Muscle of leg (tissue), 11 donors: ENCODE measurements around the gene RASSF7. TPM values are rescaled to one million over a fixed set of nuclear protein-coding genes. Genes with fewer than 3 reads are reported as not detected.
"Not testable (repeated sequence)": the region's sequence is repeated elsewhere in the genome, so short reads cannot be mapped to it uniquely, and the experiment has no call there.

Experiments
- DNase-seq: peaks from one replicate; pipeline ENCODE4 v3.0.0; 2013
- H3K27ac ChIP-seq: one replicate; pipeline ENCODE4 v1.5.1; 2013; ENCODE audit warnings: mild to moderate bottlenecking, low read length, control low read depth
- H3K27me3 ChIP-seq: one replicate; pipeline ENCODE4 v1.6.1; 2013; ENCODE audit warnings: low read length; ENCODE audit not compliant: control insufficient read depth, insufficient read depth
- H3K36me3 ChIP-seq: one replicate; pipeline ENCODE4 v1.6.1; 2013; ENCODE audit warnings: low read length; ENCODE audit not compliant: control insufficient read depth, insufficient read depth
- H3K4me1 ChIP-seq: one replicate; pipeline ENCODE4 v1.6.1; 2013; ENCODE audit warnings: low read length; ENCODE audit not compliant: control insufficient read depth, insufficient read depth
- H3K4me3 ChIP-seq: one replicate; pipeline ENCODE4 v1.5.1; 2013; ENCODE audit warnings: low read length, control low read depth
- H3K9me3 ChIP-seq: replicated peaks from 2 replicates; pipeline ENCODE4 v1.6.1; 2013; ENCODE audit warnings: low read depth, low read length; ENCODE audit not compliant: control insufficient read depth
- WGBS: methylation state at CpG from one replicate; pipeline ENCODE4 v1.1.5; 2013; ENCODE audit warnings: missing lambda C conversion rate; ENCODE audit not compliant: insufficient coverage; 5-methylcytosine and 5-hydroxymethylcytosine counted together
- polyA plus RNA-seq, 8 donors: library from polyadenylated mRNA; unstranded; fragments of 120-200 nt; gene quantifications; one replicate each; pipeline versions ENCODE4 v1.2.1 to v1.2.3, GENCODE V29; 2013; ENCODE audit warnings: inconsistent platforms in 1 of 8, low replicate concordance in 1 of 8; ENCODE audit not compliant: insufficient read length in 8 of 8, insufficient read depth in 1 of 8
- total RNA-seq: library from RNA; stranded (reverse); fragments of 120-200 nt; gene quantifications from one replicate; pipeline ENCODE4 v1.2.4, GENCODE V29; 2013

Gene RASSF7
- total and polyA plus RNA-seq, 9 donors = 2.3 to 4.4 (median 2.6) TPM

GRCh38 chr11:567629-568292 lies 7.0 kb downstream of the RASSF7 start:
- peak overlapping the region; percentile 51 for H3K4me3 ChIP-seq
- WGBS = 13% methylated on average over 33 of the region's 41 CpGs
- no peak for DNase-seq

DNA sequence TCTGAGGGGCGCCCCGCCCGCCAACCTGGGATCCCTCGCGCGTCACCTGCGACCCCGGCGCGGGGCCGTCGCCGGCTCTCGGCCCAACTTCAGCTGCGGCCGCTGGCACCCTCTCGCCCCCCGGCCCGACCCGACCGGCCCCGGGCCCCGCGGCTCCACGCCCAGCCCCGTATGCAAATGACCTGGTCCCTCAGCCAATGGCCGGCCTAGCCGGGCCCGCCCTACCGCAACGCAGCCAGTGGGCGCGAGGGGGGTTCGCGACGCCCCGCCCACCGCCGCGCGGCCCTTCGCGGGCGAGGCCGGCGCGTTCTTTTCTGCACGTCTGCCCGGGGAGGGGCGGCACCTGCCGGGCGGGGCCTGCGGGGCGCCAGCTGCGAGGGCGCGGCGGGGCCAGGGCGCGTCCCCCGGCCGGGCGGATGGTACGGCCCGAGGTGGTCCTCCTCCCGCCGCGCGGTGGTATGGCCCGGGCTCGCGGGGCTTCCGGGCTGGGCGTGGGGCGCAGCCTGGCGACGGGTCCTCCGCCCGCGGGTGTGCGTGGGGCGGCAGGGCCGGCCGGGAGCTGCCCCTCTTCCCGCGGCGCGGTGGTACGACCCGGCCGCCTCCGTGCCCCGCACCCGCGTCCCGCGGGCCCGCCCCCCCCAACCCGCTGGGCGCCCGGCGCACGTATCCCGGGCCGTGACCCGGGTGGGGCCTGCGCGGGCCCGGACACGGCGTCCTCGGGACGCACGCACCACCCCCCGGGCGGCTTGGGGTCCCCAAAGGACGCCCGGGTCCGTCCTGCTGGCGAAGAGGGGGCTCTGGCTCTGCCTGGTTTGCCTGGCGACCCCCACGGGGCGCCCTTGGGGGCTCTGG lies 7.8 kb downstream of the RASSF7 start:
- peak; percentile 98 for DNase-seq
- H3K36me3 ChIP-seq = no peaks in the 10 kb centered on the region
- H3K4me3 ChIP-seq = peak overlapping the region; percentile 55
- H3K4me1 ChIP-seq = peaks cover 21% of the 10 kb centered on the region
- H3K9me3 ChIP-seq = no peaks in the 10 kb centered on the region
- WGBS = under 1% methylated on average over 123 of the region's 123 CpGs
- H3K27me3 ChIP-seq = peaks cover 6% of the 10 kb centered on the region
- H3K27ac ChIP-seq = peak overlapping the region; percentile 65

More at GRCh38 chr11:567629-568292, 7.0 kb downstream of the RASSF7 start:
- Histone ChIP-seq H3K9me3 (no peaks in the 10 kb centered on the region), H3K36me3 (no peaks in the 10 kb centered on the region), H3K27ac (peak overlapping the region; percentile 72), H3K4me1 (peaks cover 21% of the 10 kb centered on the region), H3K27me3 (no peaks in the 10 kb centered on the region)

GRCh38 chr11:569158-569885 lies 8.6 kb downstream of the RASSF7 start:
- peak overlapping the region; percentile 55 for H3K4me3 ChIP-seq
- peaks cover 22% of the 10 kb centered on the region for H3K4me1 ChIP-seq
- peak overlapping the region; percentile 65 for H3K27ac ChIP-seq
- 31% methylated on average over 36 of the region's 36 CpGs for WGBS
- peaks cover 9% of the 10 kb centered on the region for H3K27me3 ChIP-seq
- no peaks in the 10 kb centered on the region for H3K9me3 ChIP-seq
- peak; percentile 40 for DNase-seq
- no peaks in the 10 kb centered on the region for H3K36me3 ChIP-seq

- H3K4me1 ChIP-seq = peaks cover 28% of the 10 kb centered on the region
- H3K4me3 ChIP-seq = no peak overlapping the region
- 66% methylated on average over 6 of the region's 8 CpGs for WGBS
- no peaks in the 10 kb centered on the region for H3K36me3 ChIP-seq
- DNase-seq = no peak
- peaks cover 22% of the 10 kb centered on the region for H3K27me3 ChIP-seq
- no peaks in the 10 kb centered on the region for H3K9me3 ChIP-seq
- H3K27ac ChIP-seq = no peak overlapping the region
Observed at GRCh38 chr11:571802-572185, 11.0 kb downstream of the RASSF7 start.

DNA sequence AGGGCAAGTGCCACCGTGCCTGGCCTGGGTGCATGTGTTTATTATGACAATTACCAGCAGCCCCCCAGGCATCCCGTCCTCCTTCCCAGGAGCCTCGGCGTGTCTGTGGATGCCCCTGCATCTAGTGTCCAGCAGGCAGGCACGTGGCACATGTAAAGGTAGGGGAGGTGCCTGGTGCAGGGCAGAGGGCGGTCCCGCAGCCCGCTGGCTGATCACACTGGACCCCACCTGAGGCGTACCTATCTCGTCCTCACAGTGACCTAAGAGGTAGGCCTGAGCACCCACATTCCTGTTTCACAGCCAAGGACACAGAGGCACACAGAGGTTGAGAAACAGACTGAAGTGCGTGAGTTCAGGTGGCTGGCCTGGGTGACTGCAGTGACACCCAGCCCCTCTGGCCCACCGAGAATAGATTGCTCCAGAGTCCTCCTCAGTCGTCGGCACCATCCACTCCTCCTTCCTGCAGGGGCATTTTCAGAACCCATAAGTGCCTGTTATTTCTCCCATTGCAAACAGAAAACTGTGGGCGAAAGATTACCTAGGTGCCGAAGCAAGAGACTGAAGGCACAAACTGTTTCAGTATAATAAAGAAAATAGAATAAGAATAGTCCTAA lies 12.5 kb downstream of the RASSF7 start:
- Histone ChIP-seq H3K27ac (no peak overlapping the region), H3K27me3 (peaks cover 22% of the 10 kb centered on the region), H3K4me1 (peaks cover 32% of the 10 kb centered on the region), H3K36me3 (peaks cover 2% of the 10 kb centered on the region), H3K4me3 (no peak overlapping the region), H3K9me3 (no peaks in the 10 kb centered on the region)
- no peak for DNase-seq
- WGBS = 89% methylated on average over 11 of the region's 16 CpGs

DNA sequence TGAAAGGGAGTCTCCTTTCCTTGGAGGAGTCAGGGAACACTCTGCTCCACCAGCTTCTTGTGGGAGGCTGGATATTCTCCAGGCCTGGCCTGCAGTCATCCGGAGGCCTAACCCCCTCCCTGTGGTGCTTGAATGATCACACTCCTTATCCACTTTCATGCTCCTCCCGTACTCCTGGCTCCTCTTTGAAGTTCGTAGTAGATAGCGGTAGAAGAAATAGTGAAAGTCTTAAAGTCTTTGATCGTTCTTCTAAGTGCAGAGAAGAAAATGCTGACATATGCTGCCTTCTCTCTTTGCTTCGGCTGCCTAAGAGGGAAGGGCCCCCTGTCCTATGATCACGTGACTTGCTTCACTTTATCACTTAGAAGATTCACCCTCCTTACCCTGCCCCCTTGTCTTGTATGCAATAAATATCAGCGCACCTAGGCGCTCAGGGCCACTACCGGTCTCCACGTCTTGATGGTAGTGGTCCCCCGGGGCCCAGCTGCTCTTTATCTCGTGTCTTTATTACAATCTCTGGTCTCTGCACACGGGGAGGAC lies 13.3 kb downstream of the RASSF7 start:
- H3K4me1 ChIP-seq = peaks cover 37% of the 10 kb centered on the region
- H3K9me3 ChIP-seq, H3K4me3 ChIP-seq, H3K36me3 ChIP-seq, H3K27ac ChIP-seq: not testable (repeated sequence)
- peak; percentile 19 for DNase-seq
- 45% methylated on average over 8 of the region's 14 CpGs for WGBS
- peaks cover 22% of the 10 kb centered on the region for H3K27me3 ChIP-seq

- peak overlapping the region; percentile 58 for H3K4me3 ChIP-seq
- H3K27ac ChIP-seq = no peak overlapping the region
- DNase-seq = peak; percentile 45
- peaks cover 2% of the 10 kb centered on the region for H3K36me3 ChIP-seq
- 18% methylated on average over 24 of the region's 25 CpGs for WGBS
- H3K27me3 ChIP-seq = peaks cover 22% of the 10 kb centered on the region
- H3K4me1 ChIP-seq = peaks cover 33% of the 10 kb centered on the region
- no peaks in the 10 kb centered on the region for H3K9me3 ChIP-seq
Observed at GRCh38 chr11:574632-575312, 14.0 kb downstream of the RASSF7 start.

DNA sequence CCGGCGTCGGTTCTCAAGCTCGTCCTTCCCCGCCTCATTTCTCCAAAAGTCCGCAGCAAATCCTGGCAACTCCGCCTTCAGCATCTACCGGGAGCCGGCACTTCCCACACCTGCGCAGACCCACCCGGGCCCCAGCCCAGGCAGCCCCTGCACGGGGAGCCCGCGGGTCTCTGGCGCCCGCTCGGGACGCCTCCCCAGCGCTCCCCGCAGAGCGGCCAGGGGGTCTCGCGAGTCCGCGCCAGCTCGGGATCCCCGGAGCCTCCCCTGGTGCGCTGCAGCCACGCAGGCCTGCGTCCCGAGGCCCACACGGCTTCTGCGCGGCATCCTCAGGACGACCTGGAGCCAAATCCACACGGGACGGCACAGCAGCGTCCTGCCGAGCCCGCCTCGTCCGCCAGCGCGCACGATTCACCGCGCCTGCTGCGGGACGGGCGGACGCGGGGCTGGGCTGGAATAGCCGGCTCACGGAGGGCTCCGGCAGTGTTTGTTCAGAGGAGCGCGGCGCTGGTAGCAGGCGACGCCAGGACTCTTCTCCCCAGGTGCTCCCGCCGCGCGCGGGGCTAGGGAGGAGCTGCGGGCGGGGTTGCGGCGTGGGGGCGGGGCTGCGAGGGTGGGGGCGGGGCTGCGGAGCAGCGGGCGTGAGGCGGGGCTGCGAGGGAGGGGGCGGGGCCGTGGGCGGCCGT lies 14.7 kb downstream of the RASSF7 start:
- DNase-seq = no peak
- no peak overlapping the region for H3K27ac ChIP-seq
- peaks cover 31% of the 10 kb centered on the region for H3K4me1 ChIP-seq
- H3K4me3 ChIP-seq = peak overlapping the region; percentile 58
- no peaks in the 10 kb centered on the region for H3K9me3 ChIP-seq
- under 1% methylated on average over 55 of the region's 81 CpGs for WGBS
- peaks cover 22% of the 10 kb centered on the region for H3K27me3 ChIP-seq
- peaks cover 2% of the 10 kb centered on the region for H3K36me3 ChIP-seq
